H1 (cell line): ENCODE data around the gene VPS18. TPM values are rescaled to one million over a fixed set of nuclear protein-coding genes. Genes with fewer than 3 reads are reported as not detected.

Source experiments
- BRCA1 ChIP-seq: IDR thresholded peaks from 2 replicates; pipeline ENCODE4 v1.6.1; 2012; ENCODE audit warnings: low read depth, low read length, improper control_type of control experiment
- GTF2F1 ChIP-seq: IDR thresholded peaks from 2 replicates; pipeline ENCODE4 v1.6.1; 2012; ENCODE audit warnings: low read depth, low read length, improper control_type of control experiment, borderline replicate concordance
- KDM5A ChIP-seq: fragments of 200-600 bp; IDR thresholded peaks from 2 replicates; pipeline ENCODE4 v1.7.1; 2012; ENCODE audit warnings: mild to moderate bottlenecking, low read length, inconsistent platforms, mixed read lengths
- POLR2A ChIP-seq, 2 experiments: IDR thresholded peaks; 1 replicate in 1 of 2; 2 replicates in 1 of 2; pipeline ENCODE4 v1.6.1; 2011; ENCODE audit warnings: low read depth in 2 of 2, low read length in 2 of 2, mild to moderate bottlenecking in 2 of 2; ENCODE audit errors: control extremely low read depth in 1 of 2
- RFX5 ChIP-seq: IDR thresholded peaks from 2 replicates; pipeline ENCODE4 v1.6.1; 2011; ENCODE audit warnings: low read depth, low read length, improper control_type of control experiment, borderline replicate concordance
- RNF2 ChIP-seq: fragments of 200-900, 300-1000 bp; sonication (generic); IDR thresholded peaks from 2 replicates; pipeline ENCODE4 v1.7.1; 2016; ENCODE audit warnings: borderline replicate concordance, low read depth, mild to moderate bottlenecking, antibody characterized with exemption, low read length; ENCODE audit not compliant: poor library complexity, severe bottlenecking; ENCODE audit errors: missing control alignments
- TEAD4 ChIP-seq: IDR thresholded peaks from 2 replicates; pipeline ENCODE4 v1.6.1; 2012; ENCODE audit warnings: low read depth, low read length, inconsistent platforms, mixed read lengths
- polyA plus RNA-seq, 7 experiments: library from polyadenylated mRNA; depleted of rRNA in 3 of 7; stranded (reverse) in 5 of 7; unstranded in 2 of 7; fragments of >200 nt in 5 of 7; fragments of 200-250 nt in 2 of 7; gene quantifications; 1 replicate in 5 of 7; 2 replicates in 1 of 7; 4 replicates in 1 of 7; pipeline versions ENCODE4 v1.2.1 to v1.2.3, GENCODE V29; 2011 to 2013; ENCODE audit warnings: missing spikeins in 2 of 7, mixed read lengths in 2 of 7
- total RNA-seq: library from RNA; stranded (reverse); fragmentation: NEBNext Ultra II Directional; extraction: Animal tissue kit (Norgen Biotek cat#: 25700); gene quantifications from 2 replicates; pipeline ENCODE4 v1.2.1, GENCODE V29; 2021
- TF ChIP-seq, protein P1 (sequence below): fragments of 300-600 bp; sonication (generic); IDR thresholded peaks from 2 replicates; pipeline ENCODE4 v1.7.1; 2012; ENCODE audit warnings: low read length, moderate library complexity, mild to moderate bottlenecking, inconsistent platforms; ENCODE audit not compliant: insufficient replicate concordance

VPS18 gene
- total and polyA plus RNA-seq, 2 of the 8 experiments (the other 6 are each of a cell fraction or from before 2014, with no cell fraction given) = 28.9 to 32.7 TPM

DNA sequence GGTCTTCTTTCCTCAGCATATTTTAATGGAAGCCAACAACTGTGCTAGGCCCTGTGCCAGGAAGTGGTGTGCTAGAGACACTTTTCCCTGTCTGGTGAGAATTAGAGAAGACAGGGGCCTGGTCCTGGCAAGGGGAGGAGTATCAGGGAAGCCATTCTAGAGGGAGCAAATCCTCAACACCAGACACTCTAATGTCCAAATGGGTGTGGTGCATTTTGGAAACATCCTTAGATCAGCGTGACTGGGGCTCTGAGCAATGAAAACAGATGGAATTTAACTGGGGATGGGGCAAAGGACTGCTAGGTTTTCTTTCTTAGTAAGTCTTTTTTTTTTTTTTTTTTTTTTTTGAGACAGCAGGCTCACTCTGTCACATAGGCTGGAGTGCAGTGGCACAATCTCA lies 7.7 kb upstream of the VPS18 start (continued):
- TF ChIP-seq, protein P1, sequence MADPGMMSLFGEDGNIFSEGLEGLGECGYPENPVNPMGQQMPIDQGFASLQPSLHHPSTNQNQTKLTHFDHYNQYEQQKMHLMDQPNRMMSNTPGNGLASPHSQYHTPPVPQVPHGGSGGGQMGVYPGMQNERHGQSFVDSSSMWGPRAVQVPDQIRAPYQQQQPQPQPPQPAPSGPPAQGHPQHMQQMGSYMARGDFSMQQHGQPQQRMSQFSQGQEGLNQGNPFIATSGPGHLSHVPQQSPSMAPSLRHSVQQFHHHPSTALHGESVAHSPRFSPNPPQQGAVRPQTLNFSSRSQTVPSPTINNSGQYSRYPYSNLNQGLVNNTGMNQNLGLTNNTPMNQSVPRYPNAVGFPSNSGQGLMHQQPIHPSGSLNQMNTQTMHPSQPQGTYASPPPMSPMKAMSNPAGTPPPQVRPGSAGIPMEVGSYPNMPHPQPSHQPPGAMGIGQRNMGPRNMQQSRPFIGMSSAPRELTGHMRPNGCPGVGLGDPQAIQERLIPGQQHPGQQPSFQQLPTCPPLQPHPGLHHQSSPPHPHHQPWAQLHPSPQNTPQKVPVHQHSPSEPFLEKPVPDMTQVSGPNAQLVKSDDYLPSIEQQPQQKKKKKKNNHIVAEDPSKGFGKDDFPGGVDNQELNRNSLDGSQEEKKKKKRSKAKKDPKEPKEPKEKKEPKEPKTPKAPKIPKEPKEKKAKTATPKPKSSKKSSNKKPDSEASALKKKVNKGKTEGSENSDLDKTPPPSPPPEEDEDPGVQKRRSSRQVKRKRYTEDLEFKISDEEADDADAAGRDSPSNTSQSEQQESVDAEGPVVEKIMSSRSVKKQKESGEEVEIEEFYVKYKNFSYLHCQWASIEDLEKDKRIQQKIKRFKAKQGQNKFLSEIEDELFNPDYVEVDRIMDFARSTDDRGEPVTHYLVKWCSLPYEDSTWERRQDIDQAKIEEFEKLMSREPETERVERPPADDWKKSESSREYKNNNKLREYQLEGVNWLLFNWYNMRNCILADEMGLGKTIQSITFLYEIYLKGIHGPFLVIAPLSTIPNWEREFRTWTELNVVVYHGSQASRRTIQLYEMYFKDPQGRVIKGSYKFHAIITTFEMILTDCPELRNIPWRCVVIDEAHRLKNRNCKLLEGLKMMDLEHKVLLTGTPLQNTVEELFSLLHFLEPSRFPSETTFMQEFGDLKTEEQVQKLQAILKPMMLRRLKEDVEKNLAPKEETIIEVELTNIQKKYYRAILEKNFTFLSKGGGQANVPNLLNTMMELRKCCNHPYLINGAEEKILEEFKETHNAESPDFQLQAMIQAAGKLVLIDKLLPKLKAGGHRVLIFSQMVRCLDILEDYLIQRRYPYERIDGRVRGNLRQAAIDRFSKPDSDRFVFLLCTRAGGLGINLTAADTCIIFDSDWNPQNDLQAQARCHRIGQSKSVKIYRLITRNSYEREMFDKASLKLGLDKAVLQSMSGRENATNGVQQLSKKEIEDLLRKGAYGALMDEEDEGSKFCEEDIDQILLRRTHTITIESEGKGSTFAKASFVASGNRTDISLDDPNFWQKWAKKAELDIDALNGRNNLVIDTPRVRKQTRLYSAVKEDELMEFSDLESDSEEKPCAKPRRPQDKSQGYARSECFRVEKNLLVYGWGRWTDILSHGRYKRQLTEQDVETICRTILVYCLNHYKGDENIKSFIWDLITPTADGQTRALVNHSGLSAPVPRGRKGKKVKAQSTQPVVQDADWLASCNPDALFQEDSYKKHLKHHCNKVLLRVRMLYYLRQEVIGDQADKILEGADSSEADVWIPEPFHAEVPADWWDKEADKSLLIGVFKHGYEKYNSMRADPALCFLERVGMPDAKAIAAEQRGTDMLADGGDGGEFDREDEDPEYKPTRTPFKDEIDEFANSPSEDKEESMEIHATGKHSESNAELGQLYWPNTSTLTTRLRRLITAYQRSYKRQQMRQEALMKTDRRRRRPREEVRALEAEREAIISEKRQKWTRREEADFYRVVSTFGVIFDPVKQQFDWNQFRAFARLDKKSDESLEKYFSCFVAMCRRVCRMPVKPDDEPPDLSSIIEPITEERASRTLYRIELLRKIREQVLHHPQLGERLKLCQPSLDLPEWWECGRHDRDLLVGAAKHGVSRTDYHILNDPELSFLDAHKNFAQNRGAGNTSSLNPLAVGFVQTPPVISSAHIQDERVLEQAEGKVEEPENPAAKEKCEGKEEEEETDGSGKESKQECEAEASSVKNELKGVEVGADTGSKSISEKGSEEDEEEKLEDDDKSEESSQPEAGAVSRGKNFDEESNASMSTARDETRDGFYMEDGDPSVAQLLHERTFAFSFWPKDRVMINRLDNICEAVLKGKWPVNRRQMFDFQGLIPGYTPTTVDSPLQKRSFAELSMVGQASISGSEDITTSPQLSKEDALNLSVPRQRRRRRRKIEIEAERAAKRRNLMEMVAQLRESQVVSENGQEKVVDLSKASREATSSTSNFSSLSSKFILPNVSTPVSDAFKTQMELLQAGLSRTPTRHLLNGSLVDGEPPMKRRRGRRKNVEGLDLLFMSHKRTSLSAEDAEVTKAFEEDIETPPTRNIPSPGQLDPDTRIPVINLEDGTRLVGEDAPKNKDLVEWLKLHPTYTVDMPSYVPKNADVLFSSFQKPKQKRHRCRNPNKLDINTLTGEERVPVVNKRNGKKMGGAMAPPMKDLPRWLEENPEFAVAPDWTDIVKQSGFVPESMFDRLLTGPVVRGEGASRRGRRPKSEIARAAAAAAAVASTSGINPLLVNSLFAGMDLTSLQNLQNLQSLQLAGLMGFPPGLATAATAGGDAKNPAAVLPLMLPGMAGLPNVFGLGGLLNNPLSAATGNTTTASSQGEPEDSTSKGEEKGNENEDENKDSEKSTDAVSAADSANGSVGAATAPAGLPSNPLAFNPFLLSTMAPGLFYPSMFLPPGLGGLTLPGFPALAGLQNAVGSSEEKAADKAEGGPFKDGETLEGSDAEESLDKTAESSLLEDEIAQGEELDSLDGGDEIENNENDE = no peak
- TF ChIP-seq BRCA1 = no peak
- TF ChIP-seq GTF2F1 = no peak
- no peak for TF ChIP-seq RNF2
- TF ChIP-seq RFX5 = no peak
- no peak for TF ChIP-seq KDM5A
- TF ChIP-seq POLR2A (IDR thresholded peaks at IDR 0.05; ENCODE audit: control extremely low read depth in 1 of 2, low read depth in 2 of 2, low read length in 2 of 2) = no peak
- no peak for TF ChIP-seq TEAD4
- TF ChIP-seq, all 59 proteins: peak for 0
